Endothelial cell (in vitro differentiated cells): ENCODE measurements around the gene C15orf62. TPM values are rescaled to one million over a fixed set of nuclear protein-coding genes. Genes with fewer than 3 reads are reported as not detected.

Experiments used
- total RNA-seq: library from RNA; stranded (reverse); fragmentation: NEBNext Ultra II Directional; extraction: Animal tissue kit (Norgen Biotek cat#: 25700); gene quantifications from one replicate; pipeline ENCODE4 v1.2.1, GENCODE V29; 2021; ENCODE audit not compliant: unreplicated experiment

Gene C15orf62
- total RNA-seq, 1 donor from 2014 or later: not detected

Other genes with a start within 250 kb of the C15orf62 start
- 40.4 TPM for gene CCDC32, start 204.9 kb upstream of the C15orf62 start, total RNA-seq
- 11.5 TPM for gene RPUSD2, start 200.7 kb upstream of the C15orf62 start, total RNA-seq
- gene KNL1, start 175.7 kb upstream of the C15orf62 start, total RNA-seq: 9.5 TPM
- 9.6 TPM for gene RAD51, start 74.8 kb upstream of the C15orf62 start, total RNA-seq
- gene RMDN3, start 14.7 kb upstream of the C15orf62 start, total RNA-seq: 34.4 TPM
- gene GCHFR, start 5.9 kb upstream of the C15orf62 start, total RNA-seq: 4.6 TPM
- 31.5 TPM for gene ZFYVE19, start 37.1 kb downstream of the C15orf62 start, total RNA-seq
- 55.6 TPM for gene DNAJC17, start 37.5 kb downstream of the C15orf62 start, total RNA-seq
- not detected for gene PPP1R14D, start 58.7 kb downstream of the C15orf62 start, total RNA-seq
- gene SPINT1, start 74.1 kb downstream of the C15orf62 start, total RNA-seq: 28.6 TPM
- 1.4 TPM for gene RHOV, start 104.3 kb downstream of the C15orf62 start, total RNA-seq
- gene VPS18, start 124.5 kb downstream of the C15orf62 start, total RNA-seq: 39.2 TPM
- gene DLL4, start 159.4 kb downstream of the C15orf62 start, total RNA-seq: 257 TPM
- gene CHAC1, start 183.5 kb downstream of the C15orf62 start, total RNA-seq: 16.4 TPM